OCI-M1 (cell line): Measurements from ENCODE around the gene DUSP14.

Experiments
- DNase-seq: peaks from one replicate; lab custom pipeline; 2025; lab: John Stamatoyannopoulos, UW

Gene DUSP14

GRCh38 chr17:37517881-37518280, 28.2 kb downstream of the DUSP14 start:
- no peak for DNase-seq

GRCh38 chr17:37518826-37519225, 29.1 kb downstream of the DUSP14 start:
- DNase-seq = no peak

- peak; percentile 78 for DNase-seq
These were observed 29.7 kb downstream of the DUSP14 start for GRCh38 chr17:37519251-37519985.

GRCh38 chr17:37520174-37520573, 30.5 kb downstream of the DUSP14 start:
- no peak for DNase-seq

- DNase-seq = no peak
These were observed 32.1 kb downstream of the DUSP14 start for GRCh38 chr17:37521821-37522220.

- no peak for DNase-seq
These were observed 34.1 kb downstream of the DUSP14 start for GRCh38 chr17:37523715-37524219.

GRCh38 chr17:37527249-37527851, 37.7 kb downstream of the DUSP14 start:
- peak; percentile 44 for DNase-seq

- no peak for DNase-seq
These were observed 40.7 kb downstream of the DUSP14 start for GRCh38 chr17:37530420-37530819.

GRCh38 chr17:37532756-37533155, 43.1 kb downstream of the DUSP14 start:
- DNase-seq = no peak

- no peak for DNase-seq
These were observed 46.2 kb downstream of the DUSP14 start for GRCh38 chr17:37535906-37536305.

- DNase-seq = no peak
These were observed 49.4 kb downstream of the DUSP14 start for GRCh38 chr17:37538981-37539659.

- DNase-seq = peak; percentile 34
These were observed 52.4 kb downstream of the DUSP14 start for GRCh38 chr17:37541880-37542660.

GRCh38 chr17:37543637-37544052, 54.0 kb downstream of the DUSP14 start:
- DNase-seq = no peak

- no peak for DNase-seq
These were observed 55.8 kb downstream of the DUSP14 start for GRCh38 chr17:37545486-37545885.

- DNase-seq = no peak
These were observed 56.6 kb downstream of the DUSP14 start for GRCh38 chr17:37546302-37546701.

- DNase-seq = no peak
These were observed 58.3 kb downstream of the DUSP14 start for GRCh38 chr17:37547986-37548385.

GRCh38 chr17:37551788-37552187, 62.1 kb downstream of the DUSP14 start:
- no peak for DNase-seq

- no peak for DNase-seq
These were observed 63.8 kb downstream of the DUSP14 start for GRCh38 chr17:37553401-37553966.

GRCh38 chr17:37555386-37555785, 65.7 kb downstream of the DUSP14 start:
- DNase-seq = no peak

GRCh38 chr17:37557482-37557881, 67.8 kb downstream of the DUSP14 start:
- no peak for DNase-seq

GRCh38 chr17:37558299-37558698, 68.6 kb downstream of the DUSP14 start:
- DNase-seq = no peak
